Measurements from ENCODE around the gene TRIM56. TPM values are rescaled to one million over a fixed set of nuclear protein-coding genes. Genes with fewer than 3 reads are reported as not detected.
A peak's percentile ranks its signal among the peaks of the same experiment; 100 is the strongest.
"Not testable (repeated sequence)": the region's sequence is repeated elsewhere in the genome, so short reads cannot be mapped to it uniquely, and the experiment has no call there.

Gene TRIM56
- total RNA-seq, 2 donors from 2014 or later = 20.7 to 22.4 TPM

DNA sequence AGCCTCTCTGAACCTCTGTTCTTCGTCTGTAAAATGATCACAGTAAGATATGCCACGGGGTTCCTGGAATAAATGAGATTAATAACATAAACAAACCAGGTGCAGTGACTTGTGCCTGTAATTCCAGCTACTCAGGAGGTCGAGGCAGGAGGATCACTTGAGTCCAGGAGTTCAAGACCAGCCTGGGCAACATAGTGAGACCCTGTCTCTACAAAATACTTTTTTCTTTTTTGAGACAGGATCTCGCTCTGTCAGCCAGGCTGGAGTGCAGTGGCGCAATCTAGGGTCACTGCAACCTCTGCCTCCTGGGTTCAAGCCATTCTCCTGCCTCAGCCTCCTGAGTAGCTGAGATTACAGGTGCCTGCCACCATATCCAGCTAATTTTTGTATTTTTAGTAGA, 20.0 kb downstream of the TRIM56 start:
- ATAC-seq; DNase-seq; intact Hi-C loops (cut with DNase I): not testable (repeated sequence)

DNA sequence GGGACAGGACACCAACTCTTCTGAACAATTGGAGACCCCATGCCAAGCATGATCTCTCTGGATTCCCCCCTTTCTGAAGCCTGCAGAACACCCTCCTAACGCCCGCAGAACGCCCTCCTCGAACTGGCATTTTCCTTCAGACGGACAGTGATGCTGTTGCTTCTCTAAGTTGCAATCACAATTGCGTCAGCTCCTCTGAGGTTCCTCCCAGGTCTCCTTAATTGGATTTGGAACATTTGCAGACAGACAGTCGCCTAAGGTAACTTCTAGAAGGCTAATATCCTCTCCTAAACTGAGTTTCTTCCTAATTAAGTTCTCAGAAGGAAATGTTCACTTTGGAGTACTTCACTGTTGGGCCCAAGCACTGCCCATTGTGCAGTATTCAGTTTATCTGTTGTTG, 21.1 kb downstream of the TRIM56 start:
- ATAC-seq (no peak), DNase-seq (no peak)
- intact Hi-C loops (cut with DNase I) = no loop called here

DNA sequence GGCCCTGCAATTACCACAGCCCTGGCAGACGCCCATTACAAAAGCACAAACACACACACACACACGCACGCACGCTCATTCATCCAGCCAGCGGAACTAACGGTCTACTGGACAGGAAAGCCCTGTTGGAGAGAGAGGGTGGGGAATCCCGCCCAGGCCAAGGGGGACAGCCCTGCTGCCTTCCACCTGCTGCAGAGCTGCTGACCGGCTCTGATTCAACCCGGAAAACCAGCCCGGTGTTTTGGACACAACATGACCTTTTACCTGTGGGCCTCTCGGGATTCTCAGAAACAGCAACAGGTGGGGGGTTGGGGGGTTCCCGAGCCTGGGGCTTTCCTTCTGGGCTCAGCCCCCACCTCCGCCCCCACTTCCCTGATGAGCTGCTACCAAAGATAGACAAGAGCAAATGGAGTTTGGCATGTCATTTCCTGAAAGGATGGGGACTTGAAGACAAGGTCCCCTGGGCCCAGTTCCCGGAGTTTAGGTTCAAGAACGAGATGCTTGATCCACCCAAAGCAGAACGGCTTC, 23.1 kb downstream of the TRIM56 start:
- intact Hi-C loops (cut with DNase I) = no loop called here
- DNase-seq (peak; percentile 77), ATAC-seq (peak; percentile 63 to 71)

DNA sequence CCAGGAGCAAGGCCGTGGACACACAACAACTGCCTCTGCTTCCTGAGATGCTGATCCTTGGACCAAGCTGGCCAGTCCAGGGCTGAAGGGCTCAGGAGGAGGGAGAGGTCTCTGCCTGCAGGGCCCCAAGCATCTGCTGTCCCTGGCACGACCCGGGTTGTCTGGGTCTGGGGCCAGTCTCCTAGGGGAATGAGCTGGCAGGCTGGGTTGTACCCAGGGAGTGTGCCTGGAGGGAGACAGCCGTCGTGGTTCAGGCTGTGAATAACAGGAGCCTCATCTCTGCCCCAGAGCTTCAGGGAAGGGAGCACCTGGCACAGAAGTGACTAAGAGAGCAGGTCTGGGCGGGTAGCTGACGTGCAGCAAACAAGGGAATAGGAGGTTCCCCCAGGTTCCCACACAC, 23.7 kb downstream of the TRIM56 start:
- peak in 1 of 2 donors; percentile 20 for ATAC-seq
- intact Hi-C loops (cut with DNase I) = no loop called here

DNA sequence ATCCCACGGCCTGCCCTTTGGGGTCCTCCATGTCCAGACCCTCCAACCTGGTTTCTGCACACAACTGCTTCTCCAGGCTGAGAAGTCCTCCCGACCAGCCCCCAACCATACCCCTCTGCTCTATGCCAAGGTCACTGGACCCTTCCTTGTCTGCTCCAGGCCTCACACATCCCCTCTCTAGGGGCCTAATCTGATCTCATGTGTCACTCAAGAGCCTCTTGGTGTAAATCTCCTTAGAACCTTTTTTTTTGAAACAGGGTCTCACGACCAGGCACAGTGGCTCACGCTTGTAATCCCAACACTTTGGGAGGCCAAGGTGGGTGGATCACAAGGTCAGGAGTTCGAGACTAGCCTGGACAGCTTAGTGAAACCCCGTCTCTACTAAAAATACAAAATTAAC, 24.1 kb downstream of the TRIM56 start:
- DNase-seq (no peak), ATAC-seq (no peak)
- intact Hi-C loops (cut with DNase I) = no loop called here

More for the DNA sequence above, 23.7 kb downstream of the TRIM56 start:
- no peak for DNase-seq

DNA sequence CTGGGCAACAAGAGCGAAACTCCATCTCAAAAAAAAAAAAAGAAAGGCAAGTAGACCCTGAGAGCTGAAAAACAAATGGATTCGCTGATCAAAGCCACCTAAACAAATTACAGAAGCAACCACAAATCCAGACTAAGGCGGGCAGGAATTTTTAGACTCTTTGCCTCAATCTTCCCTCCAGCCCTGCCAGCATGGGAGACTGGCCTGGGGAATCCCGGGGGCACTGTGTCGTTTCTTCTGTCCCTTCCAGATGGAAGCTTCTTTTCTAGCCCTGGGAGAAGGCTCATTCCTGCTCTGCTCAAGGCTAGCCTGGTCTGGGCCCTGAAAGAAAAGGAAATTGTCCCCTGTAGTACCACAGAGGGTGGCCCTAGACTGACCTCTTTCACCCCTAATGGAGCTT, 26.0 kb downstream of the TRIM56 start:
- no peak for ATAC-seq
- intact Hi-C loops (cut with DNase I) = no loop called here
- no peak for DNase-seq

DNA sequence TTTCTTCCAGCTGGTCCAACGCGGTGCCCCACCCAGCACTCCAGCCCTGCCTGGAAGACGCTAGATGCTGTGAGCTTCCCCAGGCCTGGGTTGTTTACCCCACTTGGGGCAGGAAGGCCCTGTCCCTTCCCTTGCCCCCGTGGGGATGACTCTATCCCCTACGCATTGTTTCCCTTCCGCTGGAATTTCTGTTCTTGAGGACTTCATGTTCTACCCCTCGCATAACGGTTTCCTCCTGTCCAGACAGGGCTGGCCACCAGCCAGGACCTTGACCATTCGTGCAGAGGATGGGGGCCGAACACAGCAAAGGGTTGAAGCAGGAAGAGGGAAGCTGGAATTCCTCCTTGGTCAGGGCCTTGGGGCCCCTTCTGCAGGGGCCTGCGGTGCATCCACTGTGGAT, 27.0 kb downstream of the TRIM56 start:
- ATAC-seq = peak; percentile 51 to 65
- DNase-seq = peak; percentile 88
- intact Hi-C loops (cut with DNase I) = no loop called here

DNA sequence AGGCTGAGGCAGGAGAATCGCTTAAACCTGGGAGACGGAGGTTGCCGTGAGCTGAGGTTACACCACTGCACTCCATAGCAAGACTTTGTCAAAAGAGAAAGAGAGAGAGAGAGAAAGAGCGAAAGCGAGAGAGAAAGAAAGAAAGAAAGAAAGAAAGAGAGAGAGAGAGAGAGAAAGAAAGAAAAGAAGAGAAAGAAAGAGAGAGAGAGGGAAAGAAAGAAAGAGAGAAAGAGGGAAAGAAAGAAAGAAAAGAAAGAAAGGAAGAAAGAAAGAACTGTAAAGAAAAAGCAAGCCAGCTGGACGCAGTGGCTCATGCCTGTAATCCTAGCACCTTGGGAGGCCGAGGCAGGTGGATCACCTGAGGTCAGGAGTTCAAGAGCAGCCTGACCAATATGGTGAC, 27.9 kb downstream of the TRIM56 start:
- intact Hi-C loops (cut with DNase I); ATAC-seq; DNase-seq: not testable (repeated sequence)

DNA sequence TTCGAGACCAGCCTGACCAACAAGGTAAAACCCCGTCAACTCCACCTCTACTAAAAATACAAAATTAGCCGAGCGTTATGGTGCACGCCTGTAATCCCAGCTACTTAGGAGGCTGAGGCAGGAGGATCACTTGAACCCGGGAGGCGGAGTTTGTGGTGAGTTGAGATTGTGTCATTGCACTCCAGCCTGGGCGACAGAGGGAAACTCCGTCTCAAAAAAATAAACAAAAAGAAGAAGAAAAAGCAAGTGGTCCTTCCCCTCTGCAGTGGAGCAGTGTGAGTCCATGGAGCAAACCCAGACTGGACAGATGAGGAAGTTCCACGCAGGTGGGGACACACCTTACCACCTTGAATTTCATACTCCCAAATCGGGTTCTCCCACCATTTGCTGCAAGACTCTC, 28.6 kb downstream of the TRIM56 start:
- intact Hi-C loops (cut with DNase I) = no loop called here
- no peak for ATAC-seq
- no peak for DNase-seq

DNA sequence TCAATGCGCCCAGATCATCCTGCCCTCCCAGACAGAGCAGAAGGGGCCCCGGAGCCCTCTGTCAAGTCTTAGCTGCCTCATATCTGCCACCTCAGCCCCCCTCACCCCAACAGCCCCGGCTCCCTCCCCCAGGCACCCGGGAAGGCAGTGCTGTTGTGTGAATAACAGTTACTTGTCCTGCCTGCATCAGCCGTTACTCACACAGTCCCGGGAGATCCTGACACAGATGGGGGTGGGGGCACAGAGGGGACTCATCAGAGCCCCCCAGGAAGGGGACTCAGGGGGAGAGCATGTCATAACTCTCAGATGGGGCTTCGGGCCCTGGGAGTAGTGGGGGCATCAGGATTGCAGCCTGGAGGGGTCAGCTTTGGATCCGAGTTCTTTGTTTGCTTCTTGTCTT, 29.2 kb downstream of the TRIM56 start:
- ATAC-seq (no peak), DNase-seq (no peak)
- intact Hi-C loops (cut with DNase I) = no loop called here

DNA sequence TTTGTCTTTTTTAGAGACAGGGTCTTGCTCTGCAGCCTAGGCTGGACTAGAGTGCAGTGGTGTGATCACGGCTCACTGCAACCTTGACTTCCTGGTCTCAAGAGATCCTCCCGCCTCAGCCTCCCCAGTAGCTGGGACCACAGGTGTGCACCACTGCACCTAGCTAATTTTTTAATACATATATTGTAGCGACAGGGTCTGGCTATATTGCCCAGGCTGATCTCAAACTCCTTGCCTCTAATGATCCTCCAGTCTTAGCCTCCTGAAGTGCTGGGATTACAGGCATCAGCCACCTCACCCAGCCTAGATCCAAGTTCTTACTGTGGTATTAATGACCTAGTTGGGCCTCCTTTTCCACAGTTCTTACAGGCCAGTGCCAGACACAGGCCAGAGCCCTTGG, 29.9 kb downstream of the TRIM56 start:
- DNase-seq (no peak), ATAC-seq (no peak)
- intact Hi-C loops (cut with DNase I) = no loop called here

DNA sequence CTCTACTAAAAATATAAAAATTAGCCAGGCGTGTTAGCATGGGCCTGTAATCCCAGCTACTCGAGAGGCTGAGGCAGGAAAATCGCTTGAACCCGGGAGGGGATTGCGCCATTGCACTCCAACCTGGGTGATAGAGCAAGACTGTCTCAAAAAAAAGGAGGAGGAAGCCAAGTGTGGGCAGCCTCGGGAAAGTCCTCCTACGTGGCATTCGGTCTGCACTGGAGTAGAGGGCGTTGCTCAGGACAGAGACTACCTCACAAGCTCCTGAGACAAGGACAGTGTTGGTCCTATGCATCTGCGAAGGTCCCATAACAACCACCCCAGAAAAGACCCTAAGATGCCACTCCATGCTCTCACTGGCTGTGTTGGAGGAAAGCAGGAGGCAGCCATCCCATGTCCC, 31.6 kb downstream of the TRIM56 start:
- no peak for DNase-seq

DNA sequence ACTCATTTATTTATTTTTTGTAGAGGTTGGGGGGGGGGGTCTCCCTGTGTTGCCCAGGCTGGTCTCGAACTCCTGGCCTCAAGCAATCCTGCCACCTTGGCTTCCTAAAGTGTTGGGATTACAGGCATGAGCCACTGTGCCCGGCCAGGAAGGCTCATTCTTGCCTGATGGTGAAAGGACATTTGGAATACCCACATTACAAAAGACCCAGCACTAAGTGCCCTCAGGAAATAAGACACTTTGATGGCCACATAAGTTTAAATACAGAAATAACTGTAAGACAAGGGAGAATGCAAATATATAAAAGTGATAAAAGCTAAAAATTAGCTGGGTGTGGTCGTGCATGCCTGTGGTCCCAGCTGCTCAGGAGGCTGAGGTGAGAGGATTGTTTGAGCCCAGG, 33.6 kb downstream of the TRIM56 start:
- intact Hi-C loops (cut with DNase I) = no loop called here

More for the DNA sequence above, 31.6 kb downstream of the TRIM56 start:
- intact Hi-C loops (cut with DNase I) = no loop called here
- ATAC-seq = peak in 1 of 2 donors; percentile 1

DNA sequence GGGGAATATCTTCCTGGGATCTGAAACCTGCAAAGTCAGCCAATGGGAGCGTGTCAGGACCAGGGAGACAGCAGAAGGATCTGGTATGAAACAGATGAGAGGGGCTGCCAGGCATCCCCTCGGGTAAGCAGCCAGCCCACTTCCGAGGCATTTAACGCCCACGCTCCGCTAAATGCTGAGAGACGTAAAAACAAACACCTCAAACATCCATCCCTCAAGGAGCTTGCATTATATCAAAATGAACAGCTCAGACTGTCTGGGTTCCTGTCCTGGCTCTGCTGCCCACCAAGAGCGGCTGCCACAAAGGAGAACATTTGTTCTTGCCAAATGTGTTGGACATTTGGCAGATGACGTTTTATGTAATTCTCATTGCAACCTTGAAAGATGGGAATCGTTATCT, 34.6 kb downstream of the TRIM56 start:
- intact Hi-C loops (cut with DNase I) = no loop called here
- DNase-seq (no peak), ATAC-seq (no peak)

More for the DNA sequence above, 33.6 kb downstream of the TRIM56 start:
- no peak for ATAC-seq
- no peak for DNase-seq

DNA sequence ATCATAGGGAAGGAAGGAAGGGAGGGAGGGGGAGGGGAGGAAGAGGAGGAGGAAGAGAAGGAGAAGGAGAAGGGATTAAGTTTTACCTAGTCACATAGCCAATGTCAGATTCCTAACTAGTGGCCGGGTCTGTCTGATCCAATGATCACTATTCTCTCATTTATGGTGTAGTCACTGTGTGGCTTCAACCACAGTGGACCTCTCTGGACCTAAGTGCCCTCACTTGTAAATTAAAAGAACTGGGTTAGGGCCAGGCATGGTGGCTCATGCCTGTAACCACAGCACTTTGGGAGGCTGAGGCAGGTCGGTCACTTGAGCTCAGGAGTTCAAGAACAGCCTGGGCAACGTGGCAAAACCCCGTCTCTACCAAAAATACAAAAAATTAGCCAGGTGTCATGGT, 35.0 kb downstream of the TRIM56 start:
- DNase-seq = no peak
- intact Hi-C loops (cut with DNase I) = no loop called here
- ATAC-seq = no peak

DNA sequence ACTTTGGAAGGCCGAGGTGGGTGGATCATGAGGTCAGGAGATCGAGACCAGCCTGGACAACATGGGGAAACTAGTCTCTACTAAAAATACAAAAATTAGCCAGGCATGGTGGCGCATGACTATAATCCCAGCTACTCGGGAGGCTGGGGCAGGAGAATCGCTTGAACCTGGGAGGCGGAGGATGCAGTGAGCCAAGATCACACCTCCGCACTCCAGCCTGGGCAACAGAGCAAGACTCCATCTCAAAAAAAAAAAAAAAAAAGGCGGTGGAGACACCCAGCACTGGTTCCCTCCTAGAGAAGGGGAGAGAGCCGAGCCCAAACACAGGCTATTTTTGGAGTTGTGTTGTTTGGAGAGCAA, 36.3 kb downstream of the TRIM56 start:
- DNase-seq; intact Hi-C loops (cut with DNase I); ATAC-seq: not testable (repeated sequence)

DNA sequence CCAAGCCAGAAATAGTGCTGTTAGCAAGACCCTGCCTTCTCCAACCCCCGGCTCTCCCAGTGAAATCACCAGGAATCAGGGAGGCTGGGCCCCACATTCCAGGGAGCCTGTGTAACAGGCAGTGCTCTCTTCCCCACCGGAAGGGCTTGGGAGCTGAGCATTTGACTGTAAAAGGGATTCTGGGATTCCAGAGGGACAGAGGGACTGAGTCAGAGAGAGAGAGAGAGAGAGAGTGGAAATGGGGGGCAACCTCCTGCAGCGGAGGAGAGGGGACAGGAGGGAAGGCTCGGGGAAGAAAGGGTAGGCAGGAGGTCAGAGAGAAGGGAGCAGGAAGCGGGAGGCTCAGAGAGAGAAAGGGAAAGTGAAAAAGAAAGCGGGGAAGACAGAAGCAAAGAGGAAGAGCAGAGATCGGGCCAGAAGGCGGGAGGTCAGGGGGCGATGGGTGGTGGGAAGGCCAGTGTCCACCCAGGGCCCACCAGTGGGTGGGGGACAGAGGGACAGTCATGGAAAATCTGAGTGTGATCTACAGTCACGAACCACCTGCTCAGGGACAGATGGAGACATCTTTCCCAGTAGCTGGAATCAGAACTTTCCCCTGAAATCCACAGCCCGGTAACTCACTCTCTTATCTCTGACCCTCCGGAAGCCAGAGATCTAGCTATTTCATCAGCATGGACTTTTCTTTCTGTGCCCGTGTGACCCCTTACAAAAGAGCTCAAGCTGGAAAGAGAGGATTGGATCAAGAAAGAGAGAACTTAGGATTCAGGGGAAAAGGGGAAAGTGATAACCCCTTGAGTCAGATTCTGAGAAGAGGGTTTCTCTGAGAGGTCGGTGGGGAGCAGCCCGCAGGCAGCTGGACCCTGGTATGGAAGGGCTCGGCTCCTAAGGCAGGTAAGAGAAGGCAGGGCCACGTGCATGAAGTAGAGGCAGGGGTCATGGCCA, 37.0 kb downstream of the TRIM56 start:
- peak; percentile 81 to 88 for ATAC-seq
- intact Hi-C loops (cut with DNase I) = no loop called here
- peak; percentile 89 for DNase-seq

DNA sequence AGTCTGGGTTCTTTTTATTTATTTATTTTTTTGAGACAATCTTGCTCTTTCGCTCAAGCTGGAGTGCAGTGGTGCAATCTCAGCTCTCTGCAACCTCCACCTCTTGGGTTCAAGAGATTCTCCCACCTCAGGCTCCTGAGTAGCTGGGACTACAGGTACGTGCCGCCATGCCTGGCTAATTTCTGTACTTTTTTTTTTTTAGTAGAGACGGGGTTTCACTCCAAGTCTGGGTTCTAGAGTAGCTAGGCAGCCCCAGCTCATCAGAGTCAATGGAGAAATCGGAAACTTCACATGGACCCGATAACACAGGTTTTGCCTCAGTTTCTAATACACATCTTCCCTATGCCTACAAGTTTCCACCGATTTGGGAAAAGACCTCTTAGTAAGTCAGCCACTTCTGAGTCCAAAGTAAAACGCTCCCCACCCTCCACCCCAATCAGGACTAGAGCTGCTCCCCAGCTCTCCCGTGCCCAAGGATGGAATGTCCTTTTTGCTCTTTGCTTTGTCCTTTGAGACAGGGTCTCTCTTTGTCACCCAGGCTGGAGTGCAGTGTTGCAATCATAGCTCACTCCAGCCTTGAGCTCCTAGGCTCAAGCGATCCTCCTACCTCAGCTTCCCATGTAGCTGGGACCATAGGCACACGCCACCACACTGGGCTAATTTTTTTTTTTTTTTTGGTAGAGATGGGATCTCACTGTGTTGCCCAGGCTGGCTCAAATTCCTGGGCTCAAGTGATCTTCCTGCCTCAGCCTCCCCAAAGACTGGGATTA, 37.8 kb downstream of the TRIM56 start:
- intact Hi-C loops (cut with DNase I) = no loop called here
- DNase-seq = no peak
- no peak for ATAC-seq

DNA sequence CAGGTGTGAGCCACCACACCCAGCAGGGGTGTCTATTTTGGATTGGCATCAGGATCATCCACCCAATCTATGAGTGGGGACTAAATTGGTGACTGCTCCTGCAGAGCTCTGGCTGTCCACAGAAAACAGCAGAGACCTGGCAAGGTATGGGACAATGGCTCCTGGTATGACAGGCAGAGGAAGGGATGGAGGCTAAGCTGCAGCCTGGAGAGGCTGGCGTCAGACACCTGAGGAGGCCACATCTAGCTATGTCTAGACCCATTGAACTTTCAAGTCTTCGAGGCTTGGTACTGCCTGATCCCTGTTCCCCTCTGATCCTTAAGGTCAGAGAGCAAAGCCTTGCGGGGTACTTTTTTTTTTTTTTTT, 38.4 kb downstream of the TRIM56 start:
- intact Hi-C loops (cut with DNase I) = no loop called here
- ATAC-seq (no peak), DNase-seq (no peak)

DNA sequence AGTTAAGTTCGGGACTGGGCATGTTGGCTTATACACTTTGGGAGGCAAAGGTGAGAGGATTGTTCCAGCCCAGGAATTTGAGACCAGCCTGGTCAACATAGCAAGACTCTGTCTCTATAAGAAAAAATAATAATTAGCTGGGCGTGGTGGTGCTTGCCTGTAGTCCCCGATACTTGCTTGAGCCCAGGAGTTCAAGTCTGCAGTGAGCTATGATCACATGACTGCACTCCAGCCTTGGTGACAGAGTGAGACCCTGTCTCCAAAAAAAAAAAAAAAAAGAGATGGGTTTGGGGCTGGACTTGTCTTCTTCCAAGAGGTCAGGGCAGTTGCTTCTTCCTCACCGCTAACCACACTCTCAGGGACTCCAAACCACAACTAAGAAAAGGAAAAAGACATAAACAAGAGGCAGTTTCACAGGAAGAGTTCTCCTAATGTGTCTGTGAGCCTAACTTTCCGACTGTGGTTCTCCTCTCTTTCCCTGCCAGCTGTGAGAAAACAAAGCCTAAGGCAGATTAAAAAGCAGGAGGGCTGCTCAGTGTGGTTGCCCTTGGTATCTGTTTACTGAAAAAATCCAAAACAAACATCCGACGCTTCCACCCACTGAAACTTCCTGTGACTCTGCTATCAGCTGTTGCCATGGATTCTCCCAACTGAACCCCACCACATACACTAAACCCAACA, 39.2 kb downstream of the TRIM56 start:
- ATAC-seq (no peak), DNase-seq (no peak)
- intact Hi-C loops (cut with DNase I) = no loop called here
